Measurements from ENCODE around the gene EIPR1. TPM values are rescaled to one million over a fixed set of nuclear protein-coding genes. Genes with fewer than 3 reads are reported as not detected.

EIPR1 gene
- total RNA-seq, 2 experiments from 2014 or later: 33.6 to 35.1 TPM

- peaks cover 8% of the 10 kb centered on the region for H3K36me3 Mint-ChIP-seq (ENCODE audit: low read depth)
- DNase-seq: no peak
- no peak overlapping the region for H3K4me3 Mint-ChIP-seq
- CTCF ChIA-PET: interaction anchor here (0.8 to 1.6 kb wide), 3 partner anchors 10 to 116 kb away, joined by 4 to 6 read pairs (median 4); no protein-coding TSS in a partner anchor
- peaks cover under 1% of the 10 kb centered on the region for H3K4me1 Mint-ChIP-seq (ENCODE audit: low read depth)
- no peaks in the 10 kb centered on the region for H3K9me3 Mint-ChIP-seq
- no peaks in the 10 kb centered on the region for H3K27me3 Mint-ChIP-seq (ENCODE audit: low read depth)
- no peak overlapping the region for H3K27ac Mint-ChIP-seq
- intact Hi-C loops (cut with micrococcal nuclease): no loop called here
Observed at GRCh38 chr2:3197308-3197707, 180.3 kb downstream of the EIPR1 start.

GRCh38 chr2:3196716-3197115 is 180.9 kb downstream of the EIPR1 start:
- CTCF ChIA-PET: interaction anchor here (0.8 to 1.6 kb wide), 3 partner anchors 11 to 117 kb away, joined by 4 to 6 read pairs (median 4); no protein-coding TSS in a partner anchor
- Mint-ChIP-seq H3K36me3 (ENCODE audit: low read depth) (peaks cover 10% of the 10 kb centered on the region), H3K27me3 (ENCODE audit: low read depth) (no peaks in the 10 kb centered on the region), H3K9me3 (no peaks in the 10 kb centered on the region), H3K4me3 (no peak overlapping the region), H3K27ac (no peak overlapping the region), H3K4me1 (ENCODE audit: low read depth) (no peaks in the 10 kb centered on the region)
- no peak for DNase-seq
- intact Hi-C loops (cut with micrococcal nuclease): no loop called here

GRCh38 chr2:3195641-3196476 is 181.8 kb downstream of the EIPR1 start:
- Mint-ChIP-seq H3K27me3 (ENCODE audit: low read depth) (no peaks in the 10 kb centered on the region), H3K36me3 (ENCODE audit: low read depth) (peaks cover 12% of the 10 kb centered on the region), H3K4me1 (ENCODE audit: low read depth) (no peaks in the 10 kb centered on the region), H3K9me3 (no peaks in the 10 kb centered on the region), H3K27ac (no peak overlapping the region), H3K4me3 (no peak overlapping the region)
- CTCF ChIA-PET: interaction anchor here (0.5 to 1.6 kb wide), 2 partner anchors 12 to 111 kb away, joined by 4 to 6 read pairs; no protein-coding TSS in a partner anchor
- intact Hi-C loops (cut with micrococcal nuclease): no loop called here
- no peak for DNase-seq

- CTCF ChIA-PET: no interaction called here
- Mint-ChIP-seq H3K27me3 (ENCODE audit: low read depth) (no peaks in the 10 kb centered on the region), H3K27ac (no peak overlapping the region), H3K36me3 (ENCODE audit: low read depth) (peaks cover 14% of the 10 kb centered on the region), H3K9me3 (no peaks in the 10 kb centered on the region), H3K4me1 (ENCODE audit: low read depth) (no peaks in the 10 kb centered on the region), H3K4me3 (no peak overlapping the region)
- DNase-seq: no peak
- intact Hi-C loops (cut with micrococcal nuclease): no loop called here
Observed at GRCh38 chr2:3194828-3195227, 182.8 kb downstream of the EIPR1 start.

GRCh38 chr2:3193443-3194330 is 183.9 kb downstream of the EIPR1 start:
- no peaks in the 10 kb centered on the region for H3K27me3 Mint-ChIP-seq (ENCODE audit: low read depth)
- DNase-seq: no peak
- no peak overlapping the region for H3K4me3 Mint-ChIP-seq
- no peaks in the 10 kb centered on the region for H3K9me3 Mint-ChIP-seq
- CTCF ChIA-PET: no interaction called here
- no peak overlapping the region for H3K27ac Mint-ChIP-seq
- intact Hi-C loops (cut with micrococcal nuclease): no loop called here
- peaks cover 14% of the 10 kb centered on the region for H3K36me3 Mint-ChIP-seq (ENCODE audit: low read depth)
- no peaks in the 10 kb centered on the region for H3K4me1 Mint-ChIP-seq (ENCODE audit: low read depth)

GRCh38 chr2:3192920-3193319 is 184.7 kb downstream of the EIPR1 start:
- H3K27me3 Mint-ChIP-seq (ENCODE audit: low read depth): no peaks in the 10 kb centered on the region
- CTCF ChIA-PET: no interaction called here
- H3K27ac Mint-ChIP-seq: no peak overlapping the region
- intact Hi-C loops (cut with micrococcal nuclease): no loop called here
- no peaks in the 10 kb centered on the region for H3K4me1 Mint-ChIP-seq (ENCODE audit: low read depth)
- peaks cover 17% of the 10 kb centered on the region for H3K36me3 Mint-ChIP-seq (ENCODE audit: low read depth)
- H3K4me3 Mint-ChIP-seq: no peak overlapping the region
- H3K9me3 Mint-ChIP-seq: no peaks in the 10 kb centered on the region
- no peak for DNase-seq

- Mint-ChIP-seq H3K27ac (no peak overlapping the region), H3K4me3 (no peak overlapping the region), H3K9me3 (no peaks in the 10 kb centered on the region), H3K36me3 (ENCODE audit: low read depth) (peaks cover 18% of the 10 kb centered on the region), H3K4me1 (ENCODE audit: low read depth) (no peaks in the 10 kb centered on the region), H3K27me3 (ENCODE audit: low read depth) (no peaks in the 10 kb centered on the region)
- CTCF ChIA-PET: no interaction called here
- DNase-seq: no peak
- intact Hi-C loops (cut with micrococcal nuclease): no loop called here
Observed at GRCh38 chr2:3192281-3192818, 185.3 kb downstream of the EIPR1 start.

- Mint-ChIP-seq H3K4me1 (ENCODE audit: low read depth) (no peaks in the 10 kb centered on the region), H3K4me3 (no peak overlapping the region), H3K27me3 (ENCODE audit: low read depth) (no peaks in the 10 kb centered on the region), H3K9me3 (no peaks in the 10 kb centered on the region), H3K36me3 (ENCODE audit: low read depth) (peaks cover 24% of the 10 kb centered on the region), H3K27ac (no peak overlapping the region)
- intact Hi-C loops (cut with micrococcal nuclease): no loop called here
- DNase-seq: no peak
- CTCF ChIA-PET: no interaction called here
Observed at GRCh38 chr2:3189961-3190360, 187.7 kb downstream of the EIPR1 start.

- no peak overlapping the region for H3K27ac Mint-ChIP-seq
- intact Hi-C loops (cut with micrococcal nuclease): no loop called here
- no peaks in the 10 kb centered on the region for H3K27me3 Mint-ChIP-seq (ENCODE audit: low read depth)
- peaks cover 22% of the 10 kb centered on the region for H3K36me3 Mint-ChIP-seq (ENCODE audit: low read depth)
- H3K4me3 Mint-ChIP-seq: no peak overlapping the region
- CTCF ChIA-PET: interaction anchor here (1.1 kb wide), 1 partner anchor 98 kb away, joined by 3 read pairs; no protein-coding TSS in a partner anchor
- no peaks in the 10 kb centered on the region for H3K9me3 Mint-ChIP-seq
- no peak for DNase-seq
- H3K4me1 Mint-ChIP-seq (ENCODE audit: low read depth): no peaks in the 10 kb centered on the region
Observed at GRCh38 chr2:3189076-3189591, 188.5 kb downstream of the EIPR1 start.

- H3K9me3 Mint-ChIP-seq: no peaks in the 10 kb centered on the region
- H3K36me3 Mint-ChIP-seq (ENCODE audit: low read depth): peaks cover 19% of the 10 kb centered on the region
- intact Hi-C loops (cut with micrococcal nuclease): no loop called here
- H3K27ac Mint-ChIP-seq: peak overlapping the region; percentile 13
- H3K27me3 Mint-ChIP-seq (ENCODE audit: low read depth): no peaks in the 10 kb centered on the region
- no peaks in the 10 kb centered on the region for H3K4me1 Mint-ChIP-seq (ENCODE audit: low read depth)
- H3K4me3 Mint-ChIP-seq: no peak overlapping the region
- CTCF ChIA-PET: interaction anchor here (1.1 kb wide), 1 partner anchor 99 kb away, joined by 3 read pairs; no protein-coding TSS in a partner anchor
- no peak for DNase-seq
Observed at GRCh38 chr2:3188405-3188946, 189.1 kb downstream of the EIPR1 start.

- Mint-ChIP-seq H3K27me3 (ENCODE audit: low read depth) (no peaks in the 10 kb centered on the region), H3K27ac (no peak overlapping the region), H3K9me3 (no peaks in the 10 kb centered on the region), H3K4me1 (ENCODE audit: low read depth) (no peaks in the 10 kb centered on the region), H3K36me3 (ENCODE audit: low read depth) (peaks cover 18% of the 10 kb centered on the region), H3K4me3 (no peak overlapping the region)
- DNase-seq: no peak
- CTCF ChIA-PET: no interaction called here
- intact Hi-C loops (cut with micrococcal nuclease): no loop called here
Observed at GRCh38 chr2:3187467-3187866, 190.2 kb downstream of the EIPR1 start.

- no peak for DNase-seq
- H3K36me3 Mint-ChIP-seq (ENCODE audit: low read depth): peaks cover 16% of the 10 kb centered on the region
- intact Hi-C loops (cut with micrococcal nuclease): no loop called here
- CTCF ChIA-PET: no interaction called here
- no peak overlapping the region for H3K27ac Mint-ChIP-seq
- no peak overlapping the region for H3K4me3 Mint-ChIP-seq
- H3K9me3 Mint-ChIP-seq: no peaks in the 10 kb centered on the region
- H3K4me1 Mint-ChIP-seq (ENCODE audit: low read depth): no peaks in the 10 kb centered on the region
- no peaks in the 10 kb centered on the region for H3K27me3 Mint-ChIP-seq (ENCODE audit: low read depth)
Observed at GRCh38 chr2:3186766-3187165, 190.9 kb downstream of the EIPR1 start.
